Right lobe of liver (tissue), 4 donors: ENCODE data around the gene YBEY.

Experiments
- CTCF ChIP-seq, 4 donors: fragments of 200-600 bp in 3 of 4; fragments of 450-650 bp in 1 of 4; IDR thresholded peaks; one replicate each; pipeline versions ENCODE4 v1.5.1 to v1.8.0; 2016 to 2022; ENCODE audit warnings: antibody characterized with exemption in 4 of 4, mild to moderate bottlenecking in 2 of 4
- POLR2A ChIP-seq: fragments of 450-650 bp; IDR thresholded peaks from one replicate; pipeline ENCODE4 v1.6.1; 2017; ENCODE audit warnings: antibody characterized with exemption, mild to moderate bottlenecking
- donor health status: DM: no; HTN: no; CAD: no.
- donor health status: DM: no; HTN: no; CAD: no.
- donor health status: DM: no; HTN: yes; CAD: no.

GRCh38 chr21:46284733-46285132 is 1.4 kb upstream of the YBEY start:
- TF ChIP-seq POLR2A (no peak), CTCF (IDR thresholded peaks at IDR 0.05) (no peak)
